Body of pancreas (tissue), 4 donors: ENCODE measurements around the gene CTBP1.

Source experiments
- CTCF ChIP-seq, 7 experiments: fragments of 450-650 bp in 4 of 7; fragments of 200-600 bp in 3 of 7; sonication (generic) in 3 of 7; IDR thresholded peaks; one replicate each; pipeline ENCODE4 v1.5.1; 2016 to 2019; ENCODE audit warnings: antibody characterized with exemption in 7 of 7
- POLR2A ChIP-seq, 3 donors: fragments of 450-650 bp; IDR thresholded peaks; one replicate each; pipeline ENCODE4 v1.6.1; 2016; ENCODE audit warnings: antibody characterized with exemption in 3 of 3, mild to moderate bottlenecking in 2 of 3

- TF ChIP-seq CTCF (IDR thresholded peaks at IDR 0.05) (no peak), POLR2A (IDR thresholded peaks at IDR 0.05) (no peak)
These were observed 33.5 kb downstream of the CTBP1 start for GRCh38 chr4:1215141-1216075.
